ENCODE data around the gene KIAA0040. TPM values are rescaled to one million over a fixed set of nuclear protein-coding genes. Genes with fewer than 3 reads are reported as not detected.

The KIAA0040 gene
- total RNA-seq, 1 donor from 2014 or later = not detected

- Mint-ChIP-seq H3K4me3 (ENCODE audit: unreplicated experiment) (no peak overlapping the region), H3K9me3 (ENCODE audit: unreplicated experiment) (no peaks in the 10 kb centered on the region), H3K27ac (ENCODE audit: unreplicated experiment) (no peak overlapping the region), H3K36me3 (ENCODE audit: unreplicated experiment) (no peaks in the 10 kb centered on the region), H3K4me1 (ENCODE audit: low read depth, unreplicated experiment) (no peaks in the 10 kb centered on the region), H3K27me3 (ENCODE audit: unreplicated experiment) (no peaks in the 10 kb centered on the region)
- DNase-seq = no peak
- TF ChIP-seq CTCF (IDR thresholded peaks at IDR 0.05; ENCODE audit: partially characterized antibody, unreplicated experiment) = no peak
Observed at GRCh38 chr1:175203570-175204068, 11.0 kb upstream of the KIAA0040 start.

GRCh38 chr1:175200678-175201521 is 8.3 kb upstream of the KIAA0040 start:
- DNase-seq = no peak

GRCh38 chr1:175198332-175198731 is 5.8 kb upstream of the KIAA0040 start:
- H3K9me3 Mint-ChIP-seq (ENCODE audit: unreplicated experiment) = no peaks in the 10 kb centered on the region
- H3K4me1 Mint-ChIP-seq (ENCODE audit: low read depth, unreplicated experiment) = no peaks in the 10 kb centered on the region
- no peak overlapping the region for H3K27ac Mint-ChIP-seq (ENCODE audit: unreplicated experiment)
- TF ChIP-seq CTCF (IDR thresholded peaks at IDR 0.05; ENCODE audit: partially characterized antibody, unreplicated experiment) = no peak
- no peak for DNase-seq
- peaks cover 3% of the 10 kb centered on the region for H3K27me3 Mint-ChIP-seq (ENCODE audit: unreplicated experiment)
- no peak overlapping the region for H3K4me3 Mint-ChIP-seq (ENCODE audit: unreplicated experiment)
- H3K36me3 Mint-ChIP-seq (ENCODE audit: unreplicated experiment) = no peaks in the 10 kb centered on the region

More at GRCh38 chr1:175200678-175201521, 8.3 kb upstream of the KIAA0040 start:
- Mint-ChIP-seq H3K4me3 (ENCODE audit: unreplicated experiment) (no peak overlapping the region), H3K27me3 (ENCODE audit: unreplicated experiment) (no peaks in the 10 kb centered on the region), H3K9me3 (ENCODE audit: unreplicated experiment) (no peaks in the 10 kb centered on the region), H3K4me1 (ENCODE audit: low read depth, unreplicated experiment) (no peaks in the 10 kb centered on the region), H3K36me3 (ENCODE audit: unreplicated experiment) (no peaks in the 10 kb centered on the region), H3K27ac (ENCODE audit: unreplicated experiment) (no peak overlapping the region)
- TF ChIP-seq CTCF (IDR thresholded peaks at IDR 0.05; ENCODE audit: partially characterized antibody, unreplicated experiment) = no peak

GRCh38 chr1:175197531-175197930 is 5.0 kb upstream of the KIAA0040 start:
- no peaks in the 10 kb centered on the region for H3K9me3 Mint-ChIP-seq (ENCODE audit: unreplicated experiment)
- H3K36me3 Mint-ChIP-seq (ENCODE audit: unreplicated experiment) = no peaks in the 10 kb centered on the region
- H3K27ac Mint-ChIP-seq (ENCODE audit: unreplicated experiment) = no peak overlapping the region
- H3K4me1 Mint-ChIP-seq (ENCODE audit: low read depth, unreplicated experiment) = no peaks in the 10 kb centered on the region
- H3K4me3 Mint-ChIP-seq (ENCODE audit: unreplicated experiment) = no peak overlapping the region
- no peak for DNase-seq
- TF ChIP-seq CTCF (IDR thresholded peaks at IDR 0.05; ENCODE audit: partially characterized antibody, unreplicated experiment) = no peak
- H3K27me3 Mint-ChIP-seq (ENCODE audit: unreplicated experiment) = peaks cover 3% of the 10 kb centered on the region

- no peaks in the 10 kb centered on the region for H3K36me3 Mint-ChIP-seq (ENCODE audit: unreplicated experiment)
- no peak overlapping the region for H3K4me3 Mint-ChIP-seq (ENCODE audit: unreplicated experiment)
- peaks cover 6% of the 10 kb centered on the region for H3K27me3 Mint-ChIP-seq (ENCODE audit: unreplicated experiment)
- H3K4me1 Mint-ChIP-seq (ENCODE audit: low read depth, unreplicated experiment) = peaks cover 3% of the 10 kb centered on the region
- no peaks in the 10 kb centered on the region for H3K9me3 Mint-ChIP-seq (ENCODE audit: unreplicated experiment)
- no peak for DNase-seq
- H3K27ac Mint-ChIP-seq (ENCODE audit: unreplicated experiment) = no peak overlapping the region
- no peak for TF ChIP-seq CTCF (IDR thresholded peaks at IDR 0.05; ENCODE audit: partially characterized antibody, unreplicated experiment)
Observed at GRCh38 chr1:175195798-175196197, 3.2 kb upstream of the KIAA0040 start.

Measured in glutamatergic neuron (in vitro differentiated cells).